ENCODE measurements around the gene PRKN.

Gene PRKN

DNA sequence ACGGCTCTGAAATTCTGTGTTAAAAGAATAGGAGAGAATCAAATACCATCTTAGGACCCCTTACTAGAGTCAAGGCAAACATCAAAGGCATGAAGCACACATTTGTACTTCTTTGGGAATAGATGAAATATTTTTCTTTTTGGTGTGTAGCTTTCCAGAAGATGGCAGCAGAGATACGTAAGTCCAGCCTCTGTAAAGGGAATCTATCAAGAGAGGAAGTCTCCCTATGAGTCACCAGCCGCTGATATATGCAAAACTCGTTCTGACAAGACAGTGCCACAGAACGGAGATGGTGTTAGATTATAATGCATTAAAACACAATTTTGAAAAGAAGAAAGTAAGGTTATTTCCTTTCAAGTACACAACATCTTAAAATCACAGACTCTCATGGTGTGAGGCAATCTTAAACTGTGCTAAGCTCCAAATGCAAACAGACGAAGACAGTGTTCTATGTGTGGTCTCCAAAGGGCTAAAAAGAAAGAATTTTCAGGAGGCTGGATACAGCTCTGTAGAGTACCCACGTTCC lies 1333.7 kb downstream of the PRKN start:
- Mint-ChIP-seq H3K4me1 (ENCODE audit: low read depth) (no peaks in the 10 kb centered on the region), H3K27me3 (no peaks in the 10 kb centered on the region), H3K27ac (no peak overlapping the region), H3K4me3 (no peak overlapping the region), H3K9me3 (peaks cover 3% of the 10 kb centered on the region), H3K36me3 (ENCODE audit: low read depth) (no peaks in the 10 kb centered on the region)
- DNase-seq: no peak

GRCh38 chr6:161393292-161393691 lies 1334.3 kb downstream of the PRKN start:
- peaks cover 3% of the 10 kb centered on the region for H3K9me3 Mint-ChIP-seq
- no peak overlapping the region for H3K27ac Mint-ChIP-seq
- no peak for DNase-seq
- H3K27me3 Mint-ChIP-seq: no peaks in the 10 kb centered on the region
- H3K4me1 Mint-ChIP-seq (ENCODE audit: low read depth): no peaks in the 10 kb centered on the region
- no peaks in the 10 kb centered on the region for H3K36me3 Mint-ChIP-seq (ENCODE audit: low read depth)
- H3K4me3 Mint-ChIP-seq: no peak overlapping the region

DNA sequence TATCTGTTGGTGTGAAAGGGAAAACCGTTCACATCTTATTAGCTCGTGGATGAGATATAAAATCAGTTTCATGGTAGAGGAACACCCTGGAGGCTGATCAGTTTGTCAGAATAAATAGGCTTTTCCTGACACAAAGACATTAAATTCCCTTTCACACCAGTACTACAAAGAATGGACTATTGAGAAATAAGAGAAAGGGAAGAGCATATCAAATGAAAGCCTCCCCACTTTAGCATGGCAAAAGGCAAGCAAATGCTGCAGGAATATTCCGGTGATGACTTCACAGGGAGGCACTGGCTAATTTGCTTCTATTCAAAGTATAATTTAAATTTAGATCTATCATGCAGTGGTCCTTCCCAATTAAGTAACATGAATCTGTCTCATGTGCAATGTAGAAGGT lies 1337.8 kb downstream of the PRKN start:
- Mint-ChIP-seq H3K36me3 (ENCODE audit: low read depth) (no peaks in the 10 kb centered on the region), H3K27me3 (no peaks in the 10 kb centered on the region), H3K9me3 (peaks cover 3% of the 10 kb centered on the region), H3K4me1 (ENCODE audit: low read depth) (no peaks in the 10 kb centered on the region), H3K27ac (no peak overlapping the region), H3K4me3 (no peak overlapping the region)
- no peak for DNase-seq

GRCh38 chr6:161383951-161384350 lies 1343.6 kb downstream of the PRKN start:
- Mint-ChIP-seq H3K27me3 (no peaks in the 10 kb centered on the region), H3K9me3 (no peaks in the 10 kb centered on the region), H3K27ac (no peak overlapping the region), H3K36me3 (ENCODE audit: low read depth) (no peaks in the 10 kb centered on the region), H3K4me1 (ENCODE audit: low read depth) (no peaks in the 10 kb centered on the region), H3K4me3 (no peak overlapping the region)
- DNase-seq: no peak

- Mint-ChIP-seq H3K27me3 (no peaks in the 10 kb centered on the region), H3K4me3 (no peak overlapping the region), H3K27ac (no peak overlapping the region), H3K36me3 (ENCODE audit: low read depth) (no peaks in the 10 kb centered on the region), H3K4me1 (ENCODE audit: low read depth) (no peaks in the 10 kb centered on the region), H3K9me3 (no peaks in the 10 kb centered on the region)
- DNase-seq: no peak
These were observed 1347.6 kb downstream of the PRKN start for GRCh38 chr6:161379834-161380582.

GRCh38 chr6:161378115-161378514 lies 1349.5 kb downstream of the PRKN start:
- Mint-ChIP-seq H3K9me3 (no peaks in the 10 kb centered on the region), H3K27me3 (no peaks in the 10 kb centered on the region), H3K36me3 (ENCODE audit: low read depth) (no peaks in the 10 kb centered on the region), H3K4me3 (no peak overlapping the region), H3K4me1 (ENCODE audit: low read depth) (no peaks in the 10 kb centered on the region), H3K27ac (no peak overlapping the region)
- no peak for DNase-seq

DNA sequence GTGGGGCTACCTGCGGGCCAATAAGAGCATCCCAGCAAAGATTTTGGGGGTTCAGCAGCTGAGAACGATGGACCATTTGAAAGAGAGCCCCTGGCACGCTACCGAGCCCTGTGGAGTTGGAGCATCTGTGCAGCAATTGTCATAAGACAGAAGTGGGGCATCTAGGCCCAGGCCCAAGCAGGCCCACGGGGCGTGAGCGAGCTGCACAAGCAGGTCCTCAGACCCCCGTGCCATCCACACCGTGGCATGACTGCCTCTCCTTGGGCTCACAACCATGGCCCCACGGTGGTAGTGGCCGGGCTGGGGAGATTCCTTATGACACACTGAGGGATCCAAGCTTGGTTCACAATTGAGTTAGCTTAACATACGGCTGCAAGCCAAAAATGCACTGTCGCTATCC lies 1350.5 kb downstream of the PRKN start:
- no peak overlapping the region for H3K4me3 Mint-ChIP-seq
- no peaks in the 10 kb centered on the region for H3K27me3 Mint-ChIP-seq
- DNase-seq: no peak
- no peaks in the 10 kb centered on the region for H3K9me3 Mint-ChIP-seq
- no peaks in the 10 kb centered on the region for H3K36me3 Mint-ChIP-seq (ENCODE audit: low read depth)
- H3K27ac Mint-ChIP-seq: no peak overlapping the region
- no peaks in the 10 kb centered on the region for H3K4me1 Mint-ChIP-seq (ENCODE audit: low read depth)

DNA sequence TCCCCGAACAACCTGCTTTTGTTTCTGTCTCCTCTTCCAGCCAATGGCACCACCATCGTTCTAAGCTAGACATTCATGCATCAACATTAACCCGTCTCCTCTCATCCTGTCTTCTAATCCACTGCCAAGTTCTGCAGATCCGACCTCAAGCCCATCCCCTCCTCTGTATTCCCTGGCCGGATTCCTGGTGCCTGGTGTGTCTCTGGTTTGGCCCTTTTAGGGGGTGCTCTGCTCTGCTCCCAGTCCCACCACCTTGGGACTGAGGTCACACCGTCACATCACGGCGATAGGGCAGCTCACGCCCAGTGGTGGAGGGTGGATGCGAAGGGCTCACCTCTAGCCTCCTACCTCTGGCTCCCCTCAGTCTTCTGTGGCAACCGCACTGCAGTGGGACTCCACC lies 1351.2 kb downstream of the PRKN start:
- Mint-ChIP-seq H3K4me1 (ENCODE audit: low read depth) (no peaks in the 10 kb centered on the region), H3K36me3 (ENCODE audit: low read depth) (no peaks in the 10 kb centered on the region), H3K27ac (no peak overlapping the region), H3K4me3 (no peak overlapping the region), H3K9me3 (no peaks in the 10 kb centered on the region), H3K27me3 (no peaks in the 10 kb centered on the region)
- no peak for DNase-seq

DNA sequence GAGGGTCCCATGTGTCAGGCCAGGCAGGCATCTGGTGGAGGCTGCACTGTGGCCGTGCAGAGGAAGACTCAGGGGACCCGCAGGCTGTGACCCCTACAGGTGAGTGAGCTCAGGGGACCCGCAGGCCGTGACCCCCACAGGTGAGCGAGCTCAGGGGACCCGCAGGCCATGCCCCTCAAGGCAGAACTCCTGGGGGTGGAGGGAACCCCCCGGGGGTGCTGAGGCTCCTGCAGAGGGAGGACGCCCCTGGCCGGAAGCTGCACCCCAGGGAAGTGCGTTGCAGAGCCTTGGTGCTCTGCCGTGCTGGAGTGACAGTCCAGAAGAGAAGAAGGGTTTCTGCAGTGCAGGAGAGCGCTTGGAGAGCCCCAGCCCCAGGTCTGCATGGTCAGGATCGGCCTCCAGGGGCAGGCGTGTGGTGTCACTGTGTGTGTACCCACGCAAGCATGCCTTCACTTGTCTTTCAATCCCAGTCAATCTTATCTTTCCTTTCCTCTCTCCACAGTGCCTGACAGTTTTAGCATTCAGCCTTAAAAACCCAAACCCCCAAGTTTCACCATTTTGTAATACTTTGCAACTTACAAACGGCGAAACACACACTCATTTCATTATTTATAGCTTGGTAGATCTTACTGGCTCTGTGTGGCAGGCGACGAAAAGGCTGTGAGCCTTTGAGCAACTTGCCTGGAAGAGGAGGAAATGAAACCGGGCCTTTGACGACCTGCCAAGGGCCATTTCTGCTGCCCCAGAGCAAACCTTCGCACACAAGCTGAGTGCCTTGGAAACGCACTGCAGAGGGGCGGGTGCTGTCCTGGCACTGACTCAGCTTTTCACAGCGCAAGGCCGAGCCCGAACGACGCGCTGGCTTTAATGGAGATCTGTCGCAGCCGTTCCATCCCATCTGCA lies 1352.3 kb downstream of the PRKN start:
- Mint-ChIP-seq H3K27me3 (no peaks in the 10 kb centered on the region), H3K4me1 (ENCODE audit: low read depth) (no peaks in the 10 kb centered on the region), H3K9me3 (no peaks in the 10 kb centered on the region), H3K36me3 (ENCODE audit: low read depth) (no peaks in the 10 kb centered on the region), H3K27ac (no peak overlapping the region), H3K4me3 (no peak overlapping the region)
- DNase-seq: no peak

DNA sequence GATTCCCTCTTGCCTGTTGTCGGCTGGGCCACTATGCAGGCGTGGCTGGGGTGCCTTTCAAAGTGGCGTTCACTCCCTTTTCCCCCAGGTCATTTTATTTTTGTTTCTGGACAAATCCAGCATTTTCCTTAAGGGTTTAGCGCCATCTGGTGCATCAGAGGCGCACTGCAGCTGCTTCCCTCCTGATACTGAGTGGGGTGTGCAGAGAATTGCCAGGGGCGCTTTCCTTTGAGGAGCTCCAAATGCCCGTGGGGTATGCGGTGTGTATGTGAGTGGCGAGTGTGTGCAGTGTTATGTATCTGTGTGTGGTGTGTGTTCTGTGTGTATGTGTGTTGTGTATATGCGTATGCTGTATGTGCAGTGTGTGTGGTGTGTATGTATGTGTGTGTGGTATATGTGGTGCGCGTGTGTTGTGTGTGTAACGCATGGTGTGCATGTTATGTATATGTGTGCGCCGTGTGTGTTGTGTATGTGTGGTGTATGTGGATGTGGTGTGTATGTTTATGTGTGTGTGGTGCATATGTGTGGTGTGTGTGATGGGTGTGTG lies 1353.6 kb downstream of the PRKN start:
- Mint-ChIP-seq H3K27ac (no peak overlapping the region), H3K4me1 (ENCODE audit: low read depth) (no peaks in the 10 kb centered on the region), H3K36me3 (ENCODE audit: low read depth) (no peaks in the 10 kb centered on the region), H3K27me3 (no peaks in the 10 kb centered on the region), H3K9me3 (no peaks in the 10 kb centered on the region), H3K4me3 (no peak overlapping the region)
- peak; percentile 79 for DNase-seq

- H3K4me1 Mint-ChIP-seq (ENCODE audit: low read depth): no peaks in the 10 kb centered on the region
- H3K36me3 Mint-ChIP-seq (ENCODE audit: low read depth): no peaks in the 10 kb centered on the region
- H3K27ac Mint-ChIP-seq: no peak overlapping the region
- DNase-seq: no peak
- no peaks in the 10 kb centered on the region for H3K9me3 Mint-ChIP-seq
- H3K4me3 Mint-ChIP-seq: no peak overlapping the region
- H3K27me3 Mint-ChIP-seq: no peaks in the 10 kb centered on the region
These were observed 1355.2 kb downstream of the PRKN start for GRCh38 chr6:161372422-161372793.

- Mint-ChIP-seq H3K36me3 (ENCODE audit: low read depth) (no peaks in the 10 kb centered on the region), H3K4me3 (no peak overlapping the region), H3K27me3 (no peaks in the 10 kb centered on the region), H3K4me1 (ENCODE audit: low read depth) (no peaks in the 10 kb centered on the region), H3K9me3 (no peaks in the 10 kb centered on the region), H3K27ac (no peak overlapping the region)
- peak; percentile 72 for DNase-seq
These were observed 1356.7 kb downstream of the PRKN start for GRCh38 chr6:161370880-161371279.

DNA sequence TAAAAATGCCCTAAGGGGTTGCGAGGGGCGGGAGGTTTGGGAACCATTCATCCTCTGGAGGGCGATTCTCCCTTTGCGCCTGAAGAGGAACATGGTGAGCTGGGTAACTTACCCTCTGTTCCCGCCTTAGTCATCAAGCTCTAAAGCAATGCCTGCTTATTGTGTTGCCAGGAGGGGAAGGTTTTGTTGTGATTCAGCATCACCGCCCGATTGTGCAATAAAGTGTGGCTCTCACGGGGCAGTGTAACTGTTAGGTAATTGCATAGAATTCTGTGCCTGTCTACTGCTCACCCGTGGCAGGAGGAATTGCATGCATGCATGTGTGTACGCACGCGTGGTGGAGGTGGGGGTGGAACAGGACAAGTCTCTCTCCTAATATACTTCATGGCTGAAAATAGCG lies 1358.2 kb downstream of the PRKN start:
- Mint-ChIP-seq H3K9me3 (no peaks in the 10 kb centered on the region), H3K36me3 (ENCODE audit: low read depth) (no peaks in the 10 kb centered on the region), H3K4me1 (ENCODE audit: low read depth) (no peaks in the 10 kb centered on the region), H3K27ac (no peak overlapping the region), H3K4me3 (no peak overlapping the region), H3K27me3 (no peaks in the 10 kb centered on the region)
- DNase-seq: no peak

DNA sequence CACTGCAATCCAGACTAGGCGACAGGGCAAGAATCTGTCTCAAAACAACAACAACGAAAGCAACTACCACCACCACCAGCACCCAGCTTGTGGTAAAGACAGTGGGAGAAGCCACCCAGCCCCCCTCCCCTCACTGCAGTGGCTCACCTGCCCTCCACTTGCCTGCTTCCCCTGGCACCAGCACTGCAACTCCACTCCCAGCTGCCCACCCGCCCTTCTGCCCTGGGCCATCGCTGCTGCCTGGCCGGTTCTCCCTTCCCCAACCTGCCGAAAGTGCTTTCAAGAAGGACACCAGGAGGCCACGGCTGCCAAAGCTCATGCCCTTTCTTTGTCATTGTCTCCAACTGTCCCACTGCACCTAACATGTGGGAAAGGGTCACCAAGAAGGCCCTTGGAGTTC lies 1359.1 kb downstream of the PRKN start:
- Mint-ChIP-seq H3K4me3 (no peak overlapping the region), H3K27ac (no peak overlapping the region), H3K4me1 (ENCODE audit: low read depth) (no peaks in the 10 kb centered on the region), H3K36me3 (ENCODE audit: low read depth) (no peaks in the 10 kb centered on the region), H3K27me3 (no peaks in the 10 kb centered on the region), H3K9me3 (peaks cover 1% of the 10 kb centered on the region)
- no peak for DNase-seq

GRCh38 chr6:161367472-161367871 lies 1360.1 kb downstream of the PRKN start:
- Mint-ChIP-seq H3K27ac (no peak overlapping the region), H3K27me3 (no peaks in the 10 kb centered on the region), H3K4me3 (no peak overlapping the region), H3K4me1 (ENCODE audit: low read depth) (no peaks in the 10 kb centered on the region), H3K36me3 (ENCODE audit: low read depth) (peaks cover 2% of the 10 kb centered on the region), H3K9me3 (peaks cover 5% of the 10 kb centered on the region)
- DNase-seq: no peak
